A673 (cell line): ENCODE data around the gene TGIF1. TPM values are rescaled to one million over a fixed set of nuclear protein-coding genes. Genes with fewer than 3 reads are reported as not detected.

ENCODE experiments used
- BruUV-seq: library from RNA; stranded (reverse); fragments of 400-500 nt; replicated peaks from 2 replicates; lab custom pipeline; 2021; lab: Mats Ljungman, UMichigan
- CTCF ChIA-PET: fragments of 300-600 bp; sonication (Branson Sonifier 250); formaldehyde crosslinking; loops from one replicate; lab custom pipeline; 2022; ENCODE audit warnings: antibody characterized with exemption; lab: Charles Lee
- POLR2A ChIA-PET: fragments of 300-600 bp; sonication (Branson Sonifier 250); formaldehyde crosslinking; loops from one replicate; lab custom pipeline; 2022; ENCODE audit warnings: antibody characterized with exemption; ENCODE audit not compliant: low non-redundant PET; lab: Charles Lee
- DNase-seq: peaks from one replicate; pipeline ENCODE4 v3.0.0-alpha.2; 2015; ENCODE audit warnings: low spot score
- H3K27ac ChIP-seq: fragments of 200-600 bp; sonication (generic); 2 replicates; pipeline ENCODE4 v1.5.1; 2016; ENCODE audit warnings: mixed run types, low read depth, mild to moderate bottlenecking, mixed read lengths, antibody characterized with exemption, low read length; ENCODE audit not compliant: poor library complexity, severe bottlenecking
- H3K27me3 ChIP-seq: fragments of 200-600 bp; sonication (generic); replicated peaks from 2 replicates; pipeline ENCODE4 v1.6.1; 2017; ENCODE audit warnings: mixed run types, low read depth, mild to moderate bottlenecking, mixed read lengths, antibody characterized with exemption, low read length; ENCODE audit not compliant: insufficient read depth, poor library complexity
- H3K36me3 ChIP-seq: fragments of 200-600 bp; sonication (generic); 2 replicates; pipeline ENCODE4 v1.6.1; 2016; ENCODE audit warnings: mixed run types, mild to moderate bottlenecking, mixed read lengths, antibody characterized with exemption, low read length; ENCODE audit not compliant: insufficient read depth, poor library complexity, severe bottlenecking
- H3K4me1 ChIP-seq: fragments of 200-600 bp; sonication (generic); 2 replicates; pipeline ENCODE4 v1.6.1; 2017; ENCODE audit warnings: mixed run types, mild to moderate bottlenecking, mixed read lengths, antibody characterized with exemption, low read length; ENCODE audit not compliant: insufficient read depth, poor library complexity, severe bottlenecking
- H3K4me3 ChIP-seq: fragments of 200-600 bp; sonication (generic); 2 replicates; pipeline ENCODE4 v1.5.1; 2016; ENCODE audit warnings: low read depth, mixed run types, mild to moderate bottlenecking, mixed read lengths, low read length; ENCODE audit not compliant: poor library complexity, severe bottlenecking
- H3K9me3 ChIP-seq: fragments of 200-600 bp; sonication (generic); 2 replicates; pipeline ENCODE4 v1.6.1; 2016; ENCODE audit warnings: mixed run types, low read depth, mild to moderate bottlenecking, mixed read lengths, antibody characterized with exemption, low read length; ENCODE audit not compliant: poor library complexity, severe bottlenecking
- CTCF ChIP-seq: fragments of 300-800, 200-600 bp; sonication (generic); conservative IDR thresholded peaks from 2 replicates; pipeline ENCODE4 v1.5.1; 2017; ENCODE audit warnings: low read depth, mild to moderate bottlenecking, antibody characterized with exemption, low read length, moderate library complexity, mixed read lengths
- EZH2 ChIP-seq: fragments of 200-600 bp; sonication (generic); IDR thresholded peaks from 2 replicates; pipeline ENCODE4 v1.6.1; 2017; ENCODE audit warnings: borderline replicate concordance, low read depth, mild to moderate bottlenecking, mixed read lengths, antibody characterized with exemption, low read length; ENCODE audit not compliant: poor library complexity, severe bottlenecking
- intact Hi-C: fragments of 100-400 bp; cut with micrococcal nuclease; formaldehyde crosslinking; loops from one replicate; pipeline ENCODE4 v1.10.0; 2022; ENCODE audit not compliant: unreplicated experiment
- total RNA-seq: library from RNA; stranded (reverse); gene quantifications from 2 replicates; pipeline ENCODE4 v1.2.3, GENCODE V29; 2021

Gene TGIF1
- total RNA-seq, 1 experiment from 2014 or later = 98.3 TPM

- intact Hi-C loops = no loop called here
- H3K36me3 ChIP-seq = no peaks in the 10 kb centered on the region
- CTCF ChIA-PET = no interaction called here
- no peak overlapping the region for H3K27ac ChIP-seq
- H3K4me1 ChIP-seq = no peaks in the 10 kb centered on the region
- H3K9me3 ChIP-seq = no peaks in the 10 kb centered on the region
- H3K4me3 ChIP-seq = no peak overlapping the region
- no peak for DNase-seq
- TF ChIP-seq EZH2 = no peak
- no peak for TF ChIP-seq CTCF
- POLR2A ChIA-PET = no interaction called here
- no peaks in the 10 kb centered on the region for H3K27me3 ChIP-seq
- BruUV-seq = no TSS peak
Measured at GRCh38 chr18:3486512-3486911, 36.5 kb downstream of the TGIF1 start.

GRCh38 chr18:3489462-3489861 lies 39.5 kb downstream of the TGIF1 start:
- no peaks in the 10 kb centered on the region for H3K36me3 ChIP-seq
- H3K9me3 ChIP-seq = no peaks in the 10 kb centered on the region
- BruUV-seq = no TSS peak
- intact Hi-C loops = no loop called here
- POLR2A ChIA-PET = no interaction called here
- CTCF ChIA-PET = no interaction called here
- H3K27ac ChIP-seq = no peak overlapping the region
- no peaks in the 10 kb centered on the region for H3K27me3 ChIP-seq
- no peak for TF ChIP-seq CTCF
- no peak overlapping the region for H3K4me3 ChIP-seq
- no peak for DNase-seq
- H3K4me1 ChIP-seq = peaks cover 17% of the 10 kb centered on the region

- ChIA-PET POLR2A (no interaction called here), CTCF (no interaction called here)
- H3K9me3 ChIP-seq = no peaks in the 10 kb centered on the region
- intact Hi-C loops = no loop called here
- H3K27me3 ChIP-seq = no peaks in the 10 kb centered on the region
- no peak for DNase-seq
- TF ChIP-seq CTCF = no peak
- TF ChIP-seq EZH2 = no peak
- peak overlapping the region; percentile 46 for H3K27ac ChIP-seq
- no TSS peak for BruUV-seq
- no peaks in the 10 kb centered on the region for H3K36me3 ChIP-seq
- peaks cover 20% of the 10 kb centered on the region for H3K4me1 ChIP-seq
- H3K4me3 ChIP-seq = no peak overlapping the region
Measured at GRCh38 chr18:3491981-3492555, 42.1 kb downstream of the TGIF1 start.
